GM20000 (cell line): Measurements from ENCODE around the gene GON7.
"Not testable (repeated sequence)": the region's sequence is repeated elsewhere in the genome, so short reads cannot be mapped to it uniquely, and the experiment has no call there.

ENCODE experiments used
- DNase-seq: peaks from one replicate; pipeline ENCODE4 v3.0.0; 2012; ENCODE audit warnings: low spot score
- CTCF ChIP-seq: IDR thresholded peaks from 2 replicates; pipeline ENCODE4 v1.5.1; 2012; ENCODE audit warnings: mild to moderate bottlenecking, control low read depth; ENCODE audit errors: extremely low read depth, missing control alignments

GON7 gene

GRCh38 chr14:93206793-93207467 is at the start of gene GON7, which contains the start of gene UBR7:
GON7 (minus strand) TSS chr14:93207065; CDS start chr14:93207037, 28 bp downstream.
UBR7 (plus strand) TSS chr14:93207256; CDS start chr14:93207292, 36 bp downstream.
- peak; percentile 92 for DNase-seq
- TF ChIP-seq CTCF, result peak; percentile 5

DNA sequence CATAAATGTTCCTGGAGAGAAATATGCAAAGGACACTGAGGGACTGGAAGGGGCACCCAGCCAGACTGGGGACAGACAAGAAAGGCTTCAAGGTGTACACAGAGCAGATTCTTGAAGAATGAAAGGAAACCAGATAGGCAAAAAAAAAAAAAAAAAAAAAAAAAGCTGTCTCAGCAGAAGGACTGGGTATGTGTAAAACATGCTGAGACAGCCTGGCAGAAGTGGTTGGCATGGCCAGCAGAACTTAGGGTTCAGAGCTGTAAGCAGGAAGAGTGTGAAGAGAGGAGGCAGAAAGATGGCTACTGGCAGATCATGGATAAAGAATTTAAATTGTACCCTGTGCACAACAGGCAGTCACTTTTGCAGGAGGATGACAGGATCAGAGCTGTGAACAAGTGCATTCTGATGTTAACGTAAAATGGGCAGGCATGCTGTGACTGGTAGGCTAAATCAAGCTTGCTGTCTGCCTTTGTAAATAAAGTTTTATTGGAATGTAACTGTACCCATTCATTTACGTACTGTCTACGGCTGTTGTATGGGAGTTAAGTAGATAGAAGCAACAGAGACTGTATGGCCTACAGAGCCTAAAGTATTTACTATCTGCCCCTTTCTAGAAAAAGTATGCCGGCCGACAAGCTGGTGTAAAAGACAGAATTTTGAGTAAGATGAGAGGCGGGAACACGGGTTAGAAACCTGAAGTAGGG is 42.4 kb upstream of the GON7 start:
- no peak for TF ChIP-seq CTCF

GRCh38 chr14:93246534-93246933 is 39.7 kb upstream of the GON7 start:
- DNase-seq, result no peak
- no peak for TF ChIP-seq CTCF

More for the DNA sequence above, 42.4 kb upstream of the GON7 start:
- DNase-seq, result no peak

DNA sequence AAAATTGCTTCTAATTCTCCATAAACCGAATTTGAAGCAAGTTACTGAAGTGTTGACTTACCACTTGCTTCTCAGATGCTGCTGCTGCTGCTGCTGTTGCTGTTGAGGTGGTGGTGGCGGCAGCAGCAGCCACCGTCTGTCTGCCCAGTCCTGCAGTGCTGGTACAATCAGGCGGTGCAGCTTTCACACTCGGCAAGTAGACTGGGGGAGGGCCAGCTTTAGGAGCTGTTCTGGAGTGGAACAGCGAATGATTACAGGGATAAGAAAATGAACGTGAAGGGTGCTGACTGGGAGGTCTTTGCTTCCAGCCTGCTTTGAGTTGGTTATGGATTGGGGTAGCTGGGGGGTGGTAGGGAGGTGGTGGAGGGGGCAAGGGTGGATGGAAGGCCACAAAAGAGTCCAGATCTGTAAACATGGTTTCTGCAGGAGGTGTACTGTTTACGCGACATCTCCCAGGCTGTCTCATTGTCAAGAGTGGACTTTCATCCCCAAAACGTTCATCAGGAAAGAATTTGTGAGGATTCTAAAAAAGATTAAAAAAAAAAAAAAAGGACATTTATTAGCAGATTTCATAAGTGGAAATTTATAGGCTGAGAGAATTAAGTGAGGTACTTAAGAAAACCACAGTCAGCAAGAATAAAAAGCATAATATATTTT is 39.0 kb upstream of the GON7 start:
- DNase-seq, result no peak
- TF ChIP-seq CTCF, result no peak

DNA sequence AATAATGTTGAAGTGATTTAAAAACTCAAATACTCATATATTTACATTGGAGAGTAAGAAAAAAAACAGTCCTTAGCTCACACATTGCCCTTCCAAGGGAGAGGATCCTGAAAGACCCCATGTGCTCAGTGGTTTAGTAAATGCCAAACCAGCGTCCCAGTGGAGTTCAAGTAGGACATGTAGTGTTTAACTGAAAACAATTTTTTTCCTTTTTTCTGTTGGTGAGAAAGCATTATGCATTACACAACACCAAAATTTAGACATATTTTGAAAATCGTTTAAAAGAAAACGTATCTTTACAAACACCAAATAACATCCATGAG is 33.8 kb upstream of the GON7 start:
- no peak for TF ChIP-seq CTCF
- no peak for DNase-seq

DNA sequence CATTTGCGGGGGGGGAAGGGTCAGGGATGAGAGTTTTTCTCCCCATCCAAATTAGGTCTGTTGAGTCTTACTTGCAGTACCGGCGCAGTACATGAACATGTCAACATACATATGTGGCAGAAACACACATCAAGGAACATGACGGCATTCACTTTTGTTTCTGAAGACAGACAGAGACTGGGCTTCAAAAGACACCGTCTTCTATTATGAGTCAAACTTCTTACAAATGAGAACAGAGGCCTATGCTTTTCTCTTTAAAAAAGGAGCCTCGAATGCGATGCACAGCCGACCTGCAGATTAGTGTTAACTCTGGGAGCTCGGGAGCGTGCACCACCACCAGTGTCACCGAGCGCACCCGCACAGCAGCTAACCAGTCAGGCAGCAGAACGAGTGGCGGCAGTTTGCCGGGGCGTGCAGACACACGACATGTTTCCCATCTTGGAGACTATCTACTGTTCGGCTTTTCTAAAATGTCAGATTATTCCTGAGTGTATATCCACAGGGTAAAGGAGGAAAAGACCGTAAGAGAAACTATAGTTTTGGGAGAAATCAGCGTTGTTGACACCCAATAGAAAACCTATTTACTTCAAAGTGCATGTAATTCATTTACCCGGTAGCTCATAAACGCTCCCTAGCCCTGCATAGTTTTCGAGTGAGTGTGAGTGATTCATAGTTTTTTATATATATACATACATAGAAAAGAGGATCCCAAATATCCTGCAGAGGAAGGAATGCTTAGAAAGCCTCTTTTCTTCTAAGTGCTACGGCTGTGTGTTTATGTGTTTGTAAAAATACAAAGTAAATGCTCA is 33.2 kb upstream of the GON7 start:
- no peak for TF ChIP-seq CTCF
- DNase-seq, result no peak

GRCh38 chr14:93234798-93235197 is 27.9 kb upstream of the GON7 start:
- no peak for TF ChIP-seq CTCF
- DNase-seq, result peak; percentile 15

DNA sequence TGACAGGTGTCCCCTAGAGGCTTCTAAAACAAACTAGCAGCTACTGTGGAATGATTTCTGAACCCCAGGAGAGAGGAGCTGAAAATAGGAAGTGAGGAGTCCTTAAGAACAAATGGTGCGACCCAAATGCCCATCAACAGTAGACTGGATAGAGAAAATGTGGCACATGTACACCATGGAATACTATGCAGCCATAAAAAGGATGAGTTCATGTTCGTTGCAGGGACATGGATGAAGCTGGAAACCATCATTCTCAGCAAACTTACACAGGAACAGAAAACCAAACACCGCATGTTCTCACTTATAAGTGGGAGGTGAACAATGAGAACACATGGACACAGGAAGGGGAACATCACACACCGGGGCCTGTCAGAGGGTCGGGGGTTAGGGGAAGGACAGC is 26.2 kb upstream of the GON7 start:
- not testable (repeated sequence) for DNase-seq
